Measurements from ENCODE around the gene MATN4.
A peak's percentile ranks its signal among the peaks of the same experiment; 100 is the strongest.

The MATN4 gene

GRCh38 chr20:45313943-45314342 is 5.8 kb upstream of the MATN4 start:
- DNase-seq (ENCODE audit: low read depth, low spot score): no peak

DNA sequence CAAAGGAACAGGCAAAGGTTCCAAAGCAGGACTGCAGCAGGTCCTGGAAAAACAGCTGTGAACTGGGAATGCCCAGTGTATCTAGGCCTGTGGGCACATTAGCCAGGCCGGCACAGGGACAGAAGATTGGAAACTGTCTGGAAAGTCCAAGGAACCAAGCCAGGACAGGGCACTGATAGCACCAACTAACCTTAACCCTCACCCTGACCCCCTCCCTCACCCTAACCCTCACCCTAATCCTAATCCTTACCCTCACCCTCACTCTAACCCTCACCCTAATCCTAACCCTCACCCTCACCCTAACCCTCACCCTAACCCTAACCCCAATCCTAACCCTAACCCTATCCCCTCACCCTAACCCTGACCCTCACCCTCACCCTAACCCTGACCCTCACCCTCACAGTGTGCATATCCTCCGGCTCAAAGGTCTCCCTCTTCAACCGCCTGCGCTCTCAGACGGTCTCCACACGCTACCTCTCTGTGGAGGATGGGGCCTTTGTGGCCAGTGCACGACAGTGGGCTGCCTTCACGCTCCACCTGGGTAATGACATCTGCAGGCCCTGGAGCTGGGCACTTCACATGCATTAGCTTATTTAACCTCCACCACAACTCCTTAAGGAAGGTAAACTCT is 5.1 kb upstream of the MATN4 start:
- no peak for DNase-seq (ENCODE audit: low read depth, low spot score)

GRCh38 chr20:45312241-45312640 is 4.1 kb upstream of the MATN4 start:
- no peak for DNase-seq (ENCODE audit: low read depth, low spot score)

DNA sequence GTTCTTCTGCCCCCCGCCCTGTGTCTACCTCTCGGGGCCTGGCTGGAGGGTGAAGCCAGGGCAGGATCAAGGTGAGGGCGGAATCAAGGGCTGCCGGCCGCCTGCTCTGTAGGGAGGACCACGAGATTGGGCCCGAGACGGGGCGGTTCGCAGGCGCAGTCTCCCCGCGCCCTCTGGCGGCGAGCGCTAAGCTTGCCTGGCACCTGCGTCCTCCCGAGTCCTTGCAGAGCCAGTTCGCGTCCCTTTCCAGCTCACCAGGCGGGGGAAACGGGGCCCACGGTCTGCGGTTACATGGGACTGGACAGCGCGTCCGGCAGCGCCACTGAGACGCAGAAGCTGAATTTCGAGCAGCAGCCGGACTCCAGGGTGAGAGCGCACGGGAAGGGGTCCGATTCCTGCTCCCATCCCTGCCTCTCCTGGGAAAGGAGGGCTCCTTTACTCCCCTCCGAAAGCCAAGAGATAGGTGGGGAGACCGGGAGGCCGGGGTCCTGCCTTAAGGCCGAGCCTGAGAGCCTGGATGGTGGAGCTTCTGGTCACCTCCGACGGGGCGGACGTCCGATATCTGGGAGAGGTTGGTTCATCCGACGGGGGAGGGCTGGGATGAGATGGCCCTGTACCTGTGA is 3.6 kb upstream of the MATN4 start:
- DNase-seq (ENCODE audit: low read depth, low spot score): peak; percentile 35

DNA sequence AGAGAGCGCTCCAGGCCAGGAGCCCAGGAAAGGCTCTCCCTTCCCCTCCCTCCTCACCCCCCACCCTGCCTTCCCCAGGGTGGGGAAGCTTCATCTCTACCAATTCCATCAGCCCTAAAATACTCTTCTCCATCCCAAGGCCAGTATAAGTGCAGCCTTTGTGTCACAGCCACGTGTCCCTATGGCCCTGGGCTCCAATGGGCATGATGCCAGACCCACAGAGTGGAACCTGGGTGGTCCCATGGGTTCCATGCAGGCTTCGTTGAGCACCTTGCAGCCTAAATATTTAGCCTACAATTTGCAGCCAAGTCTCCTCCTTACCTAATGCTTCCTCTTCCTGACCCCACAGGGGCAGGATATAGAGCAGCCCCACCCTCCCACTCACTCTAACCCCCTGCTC is 976 bp upstream of the MATN4 start:
- DNase-seq (ENCODE audit: low read depth, low spot score): no peak

GRCh38 chr20:45307076-45307640 is 941 bp downstream of the MATN4 start:
- no peak for DNase-seq (ENCODE audit: low read depth, low spot score)

- no peak for DNase-seq (ENCODE audit: low read depth, low spot score)
Observed at GRCh38 chr20:45306431-45306982, 1.6 kb downstream of the MATN4 start, which contains the start of gene RBPJL. Gene RBPJL (plus strand): TSS chr20:45306840. CDS start chr20:45306923, 83 bp downstream.

DNA sequence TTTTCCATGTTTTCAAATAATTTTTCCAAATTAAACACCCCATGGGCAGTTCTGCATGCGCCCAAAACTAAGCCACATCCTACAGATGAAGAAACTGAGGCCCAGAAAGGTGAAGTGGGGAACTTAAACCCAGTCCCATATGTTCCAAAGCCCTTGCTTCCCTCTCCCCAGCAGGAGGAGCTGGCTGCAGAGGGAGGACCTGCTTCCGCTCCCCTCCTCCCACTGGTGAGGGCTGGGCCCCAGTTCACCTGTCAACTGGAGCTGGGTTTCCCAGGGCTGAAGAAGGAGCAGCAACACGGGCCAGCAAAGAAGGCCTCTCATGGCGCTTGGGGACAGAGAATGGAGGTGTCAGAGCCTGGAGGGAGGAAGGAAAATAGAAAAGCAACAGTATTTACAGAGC is 2.8 kb downstream of the MATN4 start:
- DNase-seq (ENCODE audit: low read depth, low spot score): no peak

DNA sequence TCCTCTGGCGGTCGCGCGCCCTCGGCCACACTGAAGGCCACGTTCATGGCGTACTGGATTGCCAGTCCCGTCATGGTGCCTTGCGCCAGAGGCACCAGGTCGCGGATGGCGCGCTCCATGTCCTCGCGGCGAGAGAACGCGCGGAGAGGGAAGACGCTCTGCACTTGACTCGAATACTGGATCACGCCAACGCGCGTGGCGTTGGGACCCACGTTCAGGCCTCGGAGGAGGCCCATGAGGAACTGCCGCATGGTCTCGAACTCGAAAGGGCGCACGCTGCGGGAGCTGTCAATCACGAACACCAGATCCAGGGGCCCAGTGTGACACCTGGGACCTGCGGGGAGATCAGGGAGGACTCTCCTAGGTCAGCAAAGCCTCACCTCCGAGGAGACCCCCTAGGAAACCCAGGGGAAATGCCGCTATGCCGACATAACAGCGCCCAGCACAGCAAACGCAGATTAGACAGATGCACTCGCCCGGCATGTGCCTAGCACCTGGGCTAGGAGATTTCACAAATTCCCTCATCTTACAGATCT is 3.6 kb downstream of the MATN4 start:
- no peak for DNase-seq (ENCODE audit: low read depth, low spot score)

DNA sequence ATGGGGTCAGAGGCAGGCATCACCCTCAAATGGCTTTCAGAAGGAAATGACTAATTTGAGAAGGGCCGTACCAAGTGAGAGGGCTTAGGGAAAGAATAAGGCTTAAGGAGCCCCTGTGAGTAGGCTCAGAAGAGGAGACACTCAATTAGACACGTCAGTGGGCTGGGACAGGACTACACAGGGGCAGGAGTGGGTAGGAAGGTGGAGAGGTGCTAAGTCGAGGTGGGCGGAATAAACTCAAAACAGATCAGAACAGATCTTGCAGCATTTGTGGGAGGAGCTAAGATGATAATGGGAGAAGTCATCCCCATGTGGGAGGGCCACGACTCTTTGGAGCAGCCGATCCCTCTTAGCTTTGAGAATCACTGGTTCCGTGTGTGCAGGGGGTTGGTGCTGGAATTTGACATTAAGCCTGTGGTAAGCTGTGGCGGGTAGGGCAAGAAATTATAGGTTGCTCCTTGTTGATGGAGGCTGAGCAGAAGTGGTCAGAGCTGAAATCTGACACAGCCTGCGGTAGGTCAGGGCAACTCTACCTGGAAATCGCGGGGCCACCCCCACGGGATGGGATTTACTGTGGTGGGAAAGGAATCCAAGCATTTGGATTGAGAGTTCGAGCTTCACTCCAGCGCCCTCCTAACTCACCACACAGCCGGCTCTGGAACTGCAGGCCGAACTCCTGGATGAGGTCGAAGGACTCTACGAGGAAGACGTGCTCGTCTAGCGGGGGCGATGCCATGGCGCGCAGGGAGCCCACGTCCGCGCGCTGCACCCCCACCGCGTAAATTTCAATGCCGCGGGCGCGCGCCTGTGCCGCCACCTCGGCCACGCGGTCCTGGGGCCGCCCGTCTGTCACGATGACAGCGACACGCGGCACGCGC is 4.3 kb downstream of the MATN4 start:
- no peak for DNase-seq (ENCODE audit: low read depth, low spot score)

DNA sequence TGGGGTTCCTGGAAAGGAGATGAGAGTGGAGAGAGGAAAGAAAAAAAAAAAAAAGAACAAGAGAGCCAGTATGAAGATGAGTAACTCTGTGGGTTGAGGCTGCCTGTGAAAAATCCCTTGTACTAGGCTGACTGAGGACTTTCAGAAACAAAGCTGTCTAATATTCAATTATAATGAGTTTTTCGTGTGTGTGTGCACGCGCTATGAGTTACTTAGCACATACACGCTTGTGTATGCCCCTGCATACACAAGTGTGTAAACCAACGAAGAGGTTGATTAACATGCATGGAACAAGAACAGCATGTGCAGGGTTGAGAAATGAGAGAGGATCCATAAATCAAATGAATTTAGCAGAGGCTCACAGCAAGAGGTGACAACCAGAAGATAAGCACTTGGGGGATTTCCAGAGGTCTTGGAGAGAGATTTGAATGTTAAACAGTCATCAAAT is 6.3 kb downstream of the MATN4 start:
- DNase-seq (ENCODE audit: low read depth, low spot score): no peak

- no peak for DNase-seq (ENCODE audit: low read depth, low spot score)
Observed at GRCh38 chr20:45300961-45301360, 7.1 kb downstream of the MATN4 start.

- no peak for DNase-seq (ENCODE audit: low read depth, low spot score)
Observed at GRCh38 chr20:45299786-45300185, 8.3 kb downstream of the MATN4 start.

DNA sequence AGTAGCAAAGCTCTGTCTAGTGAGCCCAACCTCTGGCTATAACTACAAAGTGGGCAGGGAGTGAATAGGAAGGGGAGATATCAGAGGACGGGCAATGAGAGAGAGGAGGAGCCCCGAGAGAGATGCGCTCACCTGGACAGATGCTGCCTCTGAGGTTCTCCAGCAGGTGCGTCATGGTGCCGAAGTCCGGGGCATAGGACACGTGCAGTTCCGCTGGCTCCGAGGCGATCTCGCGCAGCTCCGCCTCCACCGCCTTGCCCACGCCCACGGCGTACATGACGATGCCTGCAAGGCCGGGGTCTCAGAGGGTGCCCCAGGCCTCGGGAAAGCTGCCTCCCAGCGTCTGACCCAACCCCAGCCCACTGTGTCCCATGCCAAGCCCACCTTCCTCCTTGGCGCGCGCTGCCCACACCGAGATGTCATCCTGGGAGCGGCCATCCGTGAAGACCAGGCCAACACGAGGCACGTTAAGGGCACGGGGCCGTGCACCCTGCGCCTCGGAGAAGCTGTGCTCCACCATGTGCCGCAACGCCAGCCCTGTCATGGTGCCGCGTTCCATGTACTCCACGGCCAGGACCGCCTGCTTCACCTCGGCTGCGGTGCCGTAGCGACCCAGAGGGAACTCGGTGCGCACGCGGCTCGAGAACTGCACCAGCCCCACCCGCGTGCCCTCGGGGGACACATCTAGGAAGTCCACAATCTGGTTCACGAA is 10.2 kb downstream of the MATN4 start:
- DNase-seq (ENCODE audit: low read depth, low spot score): no peak

DNA sequence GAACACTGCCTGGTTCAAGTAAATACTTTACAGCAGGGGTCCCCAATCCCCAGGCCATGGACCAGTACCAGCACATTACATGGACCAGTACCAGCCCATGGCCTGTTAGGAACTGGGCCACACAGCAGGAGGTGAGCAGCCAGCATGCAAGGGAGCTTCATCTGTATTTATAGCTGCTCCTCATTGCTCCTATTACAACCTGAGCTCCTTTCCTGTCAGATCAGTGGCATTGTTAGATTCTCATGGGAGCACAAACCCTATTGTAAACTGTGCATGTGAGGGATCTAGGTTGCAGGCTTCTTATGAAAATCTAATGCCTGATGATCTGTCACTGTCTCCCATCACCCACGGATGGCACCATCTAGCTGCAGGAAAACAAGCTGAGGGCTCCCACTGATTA is 13.4 kb downstream of the MATN4 start:
- DNase-seq (ENCODE audit: low read depth, low spot score): no peak

DNA sequence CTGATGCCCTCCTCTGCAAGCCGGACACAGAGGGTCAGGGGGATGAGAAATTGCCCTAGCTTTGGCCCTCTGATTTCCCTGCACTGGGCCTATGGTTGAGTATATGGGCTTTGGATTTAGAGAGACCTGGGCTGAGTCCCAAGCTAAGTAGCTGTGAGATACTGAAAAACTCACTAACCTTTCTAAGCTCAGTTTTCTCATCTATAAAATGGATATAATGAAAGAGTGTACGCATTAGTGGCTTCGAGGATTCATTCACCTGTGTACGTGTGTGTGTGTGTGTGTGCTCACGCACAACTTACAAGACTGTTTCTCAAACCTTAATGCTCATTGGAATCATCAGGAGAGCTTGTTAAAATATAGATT is 14.1 kb downstream of the MATN4 start:
- no peak for DNase-seq (ENCODE audit: low read depth, low spot score)

DNA sequence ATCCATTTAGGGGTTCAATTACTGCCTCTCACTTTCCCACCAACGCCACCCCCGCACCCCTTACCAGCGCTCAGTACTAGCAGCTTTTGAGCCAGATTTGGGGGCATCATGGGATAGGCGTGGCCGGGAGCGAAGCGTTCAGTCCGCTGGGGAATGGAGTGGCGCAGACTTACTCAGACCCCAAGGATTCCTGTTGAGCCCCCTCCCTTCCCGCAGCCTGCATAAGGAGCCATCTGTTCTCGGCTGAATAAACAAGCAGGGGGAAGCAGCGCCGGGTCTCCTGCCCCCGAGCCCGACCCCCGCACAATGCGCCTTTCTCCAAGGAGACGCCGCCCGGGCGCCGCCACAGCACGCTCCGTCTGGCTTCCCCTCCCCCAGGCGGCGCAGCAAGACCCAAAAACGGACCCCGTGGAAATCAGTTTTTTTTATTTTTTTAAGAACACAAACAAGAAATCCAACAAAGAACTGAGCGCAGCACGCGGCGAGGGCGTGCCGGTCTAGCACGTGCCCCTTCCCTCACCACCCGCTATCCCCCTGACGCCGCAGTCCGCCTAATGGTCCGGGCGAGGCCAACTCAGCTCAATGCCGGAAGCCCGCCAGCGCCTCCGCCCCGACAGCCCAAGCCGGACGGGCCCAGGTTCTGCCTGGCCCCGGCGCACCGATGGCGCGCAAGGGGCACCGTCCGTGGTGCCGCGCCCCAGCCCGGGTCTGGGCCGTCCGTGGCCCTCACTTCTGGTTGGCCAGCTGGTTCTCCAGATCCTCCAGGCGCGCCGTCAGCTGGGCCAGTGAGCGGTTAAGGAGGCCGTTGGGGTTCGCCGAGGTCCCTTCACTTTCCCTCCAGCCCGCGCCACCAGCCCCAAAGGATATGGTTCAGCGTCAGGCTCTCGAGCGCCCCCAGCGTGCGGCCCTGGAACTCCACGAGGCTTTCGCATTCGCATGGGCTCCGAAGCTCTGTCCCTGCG is 14.8 kb downstream of the MATN4 start:
- DNase-seq (ENCODE audit: low read depth, low spot score): peak; percentile 65

GRCh38 chr20:45292343-45292742 is 15.8 kb downstream of the MATN4 start:
- DNase-seq (ENCODE audit: low read depth, low spot score): no peak

GRCh38 chr20:45291526-45291925 is 16.6 kb downstream of the MATN4 start:
- no peak for DNase-seq (ENCODE audit: low read depth, low spot score)

Data from activated naive CD8-positive, alpha-beta T cell treated with anti-CD3 and anti-CD28 coated beads, Interleukin-2, amount 50 U/mL, for 16 hours (primary cell).